ENCODE results near the gene TUBB2A.

- TF ChIP-seq CTCF (IDR thresholded peaks at IDR 0.05) (no peak), POLR2A (IDR thresholded peaks at IDR 0.05) (no peak)
Measured at GRCh38 chr6:3204921-3205320, 47.6 kb upstream of the TUBB2A start.

Measured in sigmoid colon (tissue), 3 donors.